H1 (cell line): ENCODE measurements around the gene ZBTB42. TPM values are rescaled to one million over a fixed set of nuclear protein-coding genes. Genes with fewer than 3 reads are reported as not detected.

Experiments used
- CTCF ChIP-seq, 3 experiments: IDR thresholded peaks; 1 replicate in 2 of 3; 2 replicates in 1 of 3; pipeline versions ENCODE4 v1.5.1 to v1.6.1; 2011; ENCODE audit warnings: low read length in 3 of 3, mild to moderate bottlenecking in 3 of 3, inconsistent platforms in 2 of 3, low read depth in 1 of 3, moderate library complexity in 1 of 3; ENCODE audit not compliant: insufficient read depth in 1 of 3; ENCODE audit errors: control extremely low read depth in 1 of 3
- EP300 ChIP-seq, 2 experiments: IDR thresholded peaks; 1 replicate in 1 of 2; 2 replicates in 1 of 2; pipeline ENCODE4 v1.6.1; 2011 to 2012; ENCODE audit warnings: low read depth in 2 of 2, low read length in 2 of 2, mild to moderate bottlenecking in 2 of 2, borderline replicate concordance in 1 of 2, inconsistent platforms in 1 of 2, moderate library complexity in 1 of 2
- EZH2 ChIP-seq: fragments of 200-600 bp; sonication (generic); IDR thresholded peaks from 2 replicates; pipeline ENCODE4 v1.7.1; 2012; ENCODE audit warnings: low read depth, mild to moderate bottlenecking, moderate library complexity, low read length, inconsistent platforms; ENCODE audit not compliant: severe bottlenecking
- KDM5A ChIP-seq: fragments of 200-600 bp; IDR thresholded peaks from 2 replicates; pipeline ENCODE4 v1.7.1; 2012; ENCODE audit warnings: mild to moderate bottlenecking, low read length, inconsistent platforms, mixed read lengths
- TCF12 ChIP-seq: IDR thresholded peaks from 2 replicates; pipeline ENCODE4 v1.6.1; 2011; ENCODE audit warnings: low read depth, mild to moderate bottlenecking, low read length
- USF2 ChIP-seq: IDR thresholded peaks from 2 replicates; pipeline ENCODE4 v1.6.1; 2011; ENCODE audit warnings: low read length, improper control_type of control experiment
- polyA plus RNA-seq, 7 experiments: library from polyadenylated mRNA; depleted of rRNA in 3 of 7; stranded (reverse) in 5 of 7; unstranded in 2 of 7; fragments of >200 nt in 5 of 7; fragments of 200-250 nt in 2 of 7; gene quantifications; 1 replicate in 5 of 7; 2 replicates in 1 of 7; 4 replicates in 1 of 7; pipeline versions ENCODE4 v1.2.1 to v1.2.3, GENCODE V29; 2011 to 2013; ENCODE audit warnings: missing spikeins in 2 of 7, mixed read lengths in 2 of 7
- total RNA-seq: library from RNA; stranded (reverse); fragmentation: NEBNext Ultra II Directional; extraction: Animal tissue kit (Norgen Biotek cat#: 25700); gene quantifications from 2 replicates; pipeline ENCODE4 v1.2.1, GENCODE V29; 2021

ZBTB42 gene
- total and polyA plus RNA-seq, 2 of the 8 experiments (the other 6 are each of a cell fraction or from before 2014, with no cell fraction given) = 2.8 to 3.1 TPM

GRCh38 chr14:104754213-104754851, 46.6 kb upstream of the ZBTB42 start (continued):
- TF ChIP-seq EZH2 = no peak
- no peak for TF ChIP-seq USF2
- TF ChIP-seq KDM5A = no peak
- no peak for TF ChIP-seq CTCF (IDR thresholded peaks at IDR 0.05; ENCODE audit: control extremely low read depth in 1 of 3, insufficient read depth in 1 of 3, low read depth in 1 of 3, low read length in 3 of 3)
- no peak for TF ChIP-seq EP300 (IDR thresholded peaks at IDR 0.05; ENCODE audit: borderline replicate concordance in 1 of 2, low read depth in 2 of 2, low read length in 2 of 2)
- TF ChIP-seq TCF12 = no peak
